ENCODE results near the gene IGHMBP2. TPM values are rescaled to one million over a fixed set of nuclear protein-coding genes. Genes with fewer than 3 reads are reported as not detected.

Gene IGHMBP2
- total and polyA plus RNA-seq, 9 of the 15 experiments (the other 6 are each of a cell fraction or from before 2014, with no cell fraction given): 1.6 to 24.8 (median 14.5) TPM

GRCh38 chr11:68903288-68904247 lies at the start of gene IGHMBP2, which contains the start of gene MRPL21 (continued):
- 0 out of 2 replicates have a peak, but pooled peaks have one; percentile 41 for TF ChIP-seq NFE2 (IDR thresholded peaks at IDR 0.05; ENCODE audit: low read depth)
- TF ChIP-seq ZNF695 (CRISPR knock-in tag; IDR thresholded peaks at IDR 0.05): 0 out of 2 replicates have a peak, but pooled peaks have one; percentile 25
- TF ChIP-seq ZFPM2 (CRISPR knock-in tag; IDR thresholded peaks at IDR 0.05): 0 out of 2 replicates have a peak, but pooled peaks have one; percentile 31
- no peak for TF ChIP-seq ZNF785 (CRISPR knock-in tag; IDR thresholded peaks at IDR 0.05)
- TF ChIP-seq SRF (CRISPR knock-in tag; IDR thresholded peaks at IDR 0.05): peak; percentile 53 to 67; a peak in 2 of 4 replicates
- no peak for TF ChIP-seq HES1 (IDR thresholded peaks at IDR 0.05; ENCODE audit: low read depth)
- TF ChIP-seq JUNB (CRISPR knock-in tag; conservative IDR thresholded peaks at IDR 0.05): 0 out of 2 replicates have a peak, but pooled peaks have one; percentile 5
- TF ChIP-seq KDM4B (IDR thresholded peaks at IDR 0.05; ENCODE audit: borderline replicate concordance in 2 of 2, low read depth in 1 of 2): peak in 1 of 2 experiments; percentile 99; a peak in 2 of 4 replicates
- TF ChIP-seq GTF2F1 (IDR thresholded peaks at IDR 0.05; ENCODE audit: low read depth, low read length): peak; percentile 81; the same call in 1 of the 2 replicates
- TF ChIP-seq ZNF507 (tag; conservative IDR thresholded peaks at IDR 0.05): no peak
- TF ChIP-seq ETS2 (tag; IDR thresholded peaks at IDR 0.05; ENCODE audit: borderline replicate concordance, poor library complexity, severe bottlenecking): no peak
- TF ChIP-seq SMARCC2 (IDR thresholded peaks at IDR 0.05; ENCODE audit: low read depth): no peak
- peak; percentile 93 for TF ChIP-seq MTA3 (IDR thresholded peaks at IDR 0.05; ENCODE audit: borderline replicate concordance)
- TF ChIP-seq, protein P1, sequence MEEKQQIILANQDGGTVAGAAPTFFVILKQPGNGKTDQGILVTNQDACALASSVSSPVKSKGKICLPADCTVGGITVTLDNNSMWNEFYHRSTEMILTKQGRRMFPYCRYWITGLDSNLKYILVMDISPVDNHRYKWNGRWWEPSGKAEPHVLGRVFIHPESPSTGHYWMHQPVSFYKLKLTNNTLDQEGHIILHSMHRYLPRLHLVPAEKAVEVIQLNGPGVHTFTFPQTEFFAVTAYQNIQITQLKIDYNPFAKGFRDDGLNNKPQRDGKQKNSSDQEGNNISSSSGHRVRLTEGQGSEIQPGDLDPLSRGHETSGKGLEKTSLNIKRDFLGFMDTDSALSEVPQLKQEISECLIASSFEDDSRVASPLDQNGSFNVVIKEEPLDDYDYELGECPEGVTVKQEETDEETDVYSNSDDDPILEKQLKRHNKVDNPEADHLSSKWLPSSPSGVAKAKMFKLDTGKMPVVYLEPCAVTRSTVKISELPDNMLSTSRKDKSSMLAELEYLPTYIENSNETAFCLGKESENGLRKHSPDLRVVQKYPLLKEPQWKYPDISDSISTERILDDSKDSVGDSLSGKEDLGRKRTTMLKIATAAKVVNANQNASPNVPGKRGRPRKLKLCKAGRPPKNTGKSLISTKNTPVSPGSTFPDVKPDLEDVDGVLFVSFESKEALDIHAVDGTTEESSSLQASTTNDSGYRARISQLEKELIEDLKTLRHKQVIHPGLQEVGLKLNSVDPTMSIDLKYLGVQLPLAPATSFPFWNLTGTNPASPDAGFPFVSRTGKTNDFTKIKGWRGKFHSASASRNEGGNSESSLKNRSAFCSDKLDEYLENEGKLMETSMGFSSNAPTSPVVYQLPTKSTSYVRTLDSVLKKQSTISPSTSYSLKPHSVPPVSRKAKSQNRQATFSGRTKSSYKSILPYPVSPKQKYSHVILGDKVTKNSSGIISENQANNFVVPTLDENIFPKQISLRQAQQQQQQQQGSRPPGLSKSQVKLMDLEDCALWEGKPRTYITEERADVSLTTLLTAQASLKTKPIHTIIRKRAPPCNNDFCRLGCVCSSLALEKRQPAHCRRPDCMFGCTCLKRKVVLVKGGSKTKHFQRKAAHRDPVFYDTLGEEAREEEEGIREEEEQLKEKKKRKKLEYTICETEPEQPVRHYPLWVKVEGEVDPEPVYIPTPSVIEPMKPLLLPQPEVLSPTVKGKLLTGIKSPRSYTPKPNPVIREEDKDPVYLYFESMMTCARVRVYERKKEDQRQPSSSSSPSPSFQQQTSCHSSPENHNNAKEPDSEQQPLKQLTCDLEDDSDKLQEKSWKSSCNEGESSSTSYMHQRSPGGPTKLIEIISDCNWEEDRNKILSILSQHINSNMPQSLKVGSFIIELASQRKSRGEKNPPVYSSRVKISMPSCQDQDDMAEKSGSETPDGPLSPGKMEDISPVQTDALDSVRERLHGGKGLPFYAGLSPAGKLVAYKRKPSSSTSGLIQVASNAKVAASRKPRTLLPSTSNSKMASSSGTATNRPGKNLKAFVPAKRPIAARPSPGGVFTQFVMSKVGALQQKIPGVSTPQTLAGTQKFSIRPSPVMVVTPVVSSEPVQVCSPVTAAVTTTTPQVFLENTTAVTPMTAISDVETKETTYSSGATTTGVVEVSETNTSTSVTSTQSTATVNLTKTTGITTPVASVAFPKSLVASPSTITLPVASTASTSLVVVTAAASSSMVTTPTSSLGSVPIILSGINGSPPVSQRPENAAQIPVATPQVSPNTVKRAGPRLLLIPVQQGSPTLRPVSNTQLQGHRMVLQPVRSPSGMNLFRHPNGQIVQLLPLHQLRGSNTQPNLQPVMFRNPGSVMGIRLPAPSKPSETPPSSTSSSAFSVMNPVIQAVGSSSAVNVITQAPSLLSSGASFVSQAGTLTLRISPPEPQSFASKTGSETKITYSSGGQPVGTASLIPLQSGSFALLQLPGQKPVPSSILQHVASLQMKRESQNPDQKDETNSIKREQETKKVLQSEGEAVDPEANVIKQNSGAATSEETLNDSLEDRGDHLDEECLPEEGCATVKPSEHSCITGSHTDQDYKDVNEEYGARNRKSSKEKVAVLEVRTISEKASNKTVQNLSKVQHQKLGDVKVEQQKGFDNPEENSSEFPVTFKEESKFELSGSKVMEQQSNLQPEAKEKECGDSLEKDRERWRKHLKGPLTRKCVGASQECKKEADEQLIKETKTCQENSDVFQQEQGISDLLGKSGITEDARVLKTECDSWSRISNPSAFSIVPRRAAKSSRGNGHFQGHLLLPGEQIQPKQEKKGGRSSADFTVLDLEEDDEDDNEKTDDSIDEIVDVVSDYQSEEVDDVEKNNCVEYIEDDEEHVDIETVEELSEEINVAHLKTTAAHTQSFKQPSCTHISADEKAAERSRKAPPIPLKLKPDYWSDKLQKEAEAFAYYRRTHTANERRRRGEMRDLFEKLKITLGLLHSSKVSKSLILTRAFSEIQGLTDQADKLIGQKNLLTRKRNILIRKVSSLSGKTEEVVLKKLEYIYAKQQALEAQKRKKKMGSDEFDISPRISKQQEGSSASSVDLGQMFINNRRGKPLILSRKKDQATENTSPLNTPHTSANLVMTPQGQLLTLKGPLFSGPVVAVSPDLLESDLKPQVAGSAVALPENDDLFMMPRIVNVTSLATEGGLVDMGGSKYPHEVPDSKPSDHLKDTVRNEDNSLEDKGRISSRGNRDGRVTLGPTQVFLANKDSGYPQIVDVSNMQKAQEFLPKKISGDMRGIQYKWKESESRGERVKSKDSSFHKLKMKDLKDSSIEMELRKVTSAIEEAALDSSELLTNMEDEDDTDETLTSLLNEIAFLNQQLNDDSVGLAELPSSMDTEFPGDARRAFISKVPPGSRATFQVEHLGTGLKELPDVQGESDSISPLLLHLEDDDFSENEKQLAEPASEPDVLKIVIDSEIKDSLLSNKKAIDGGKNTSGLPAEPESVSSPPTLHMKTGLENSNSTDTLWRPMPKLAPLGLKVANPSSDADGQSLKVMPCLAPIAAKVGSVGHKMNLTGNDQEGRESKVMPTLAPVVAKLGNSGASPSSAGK (IDR thresholded peaks at IDR 0.05): peak; percentile 24; the same call in 1 of the 2 replicates
